Measurements from ENCODE around the gene TJP3.

DNA sequence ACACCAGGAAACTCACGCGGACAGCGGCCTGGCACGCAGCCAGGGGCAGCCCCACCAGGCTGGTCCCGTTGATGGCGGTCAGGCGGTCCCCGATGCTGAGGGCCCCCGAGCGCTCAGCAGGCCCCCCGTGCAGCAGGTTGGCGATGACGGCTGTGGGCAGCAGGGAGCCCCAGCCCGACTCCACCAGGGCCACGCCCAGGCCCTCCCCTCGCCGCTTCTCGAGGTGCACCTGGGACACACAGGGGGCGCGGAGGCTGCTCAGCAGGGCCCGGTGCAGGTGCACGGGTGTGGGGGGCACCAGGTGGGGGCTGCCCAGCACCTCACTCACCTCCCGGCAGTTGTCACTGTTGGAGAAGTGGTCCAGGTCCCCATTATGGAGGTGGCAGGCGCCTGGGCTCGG lies 44.3 kb downstream of the TJP3 start:
- TF ChIP-seq, protein P1, sequence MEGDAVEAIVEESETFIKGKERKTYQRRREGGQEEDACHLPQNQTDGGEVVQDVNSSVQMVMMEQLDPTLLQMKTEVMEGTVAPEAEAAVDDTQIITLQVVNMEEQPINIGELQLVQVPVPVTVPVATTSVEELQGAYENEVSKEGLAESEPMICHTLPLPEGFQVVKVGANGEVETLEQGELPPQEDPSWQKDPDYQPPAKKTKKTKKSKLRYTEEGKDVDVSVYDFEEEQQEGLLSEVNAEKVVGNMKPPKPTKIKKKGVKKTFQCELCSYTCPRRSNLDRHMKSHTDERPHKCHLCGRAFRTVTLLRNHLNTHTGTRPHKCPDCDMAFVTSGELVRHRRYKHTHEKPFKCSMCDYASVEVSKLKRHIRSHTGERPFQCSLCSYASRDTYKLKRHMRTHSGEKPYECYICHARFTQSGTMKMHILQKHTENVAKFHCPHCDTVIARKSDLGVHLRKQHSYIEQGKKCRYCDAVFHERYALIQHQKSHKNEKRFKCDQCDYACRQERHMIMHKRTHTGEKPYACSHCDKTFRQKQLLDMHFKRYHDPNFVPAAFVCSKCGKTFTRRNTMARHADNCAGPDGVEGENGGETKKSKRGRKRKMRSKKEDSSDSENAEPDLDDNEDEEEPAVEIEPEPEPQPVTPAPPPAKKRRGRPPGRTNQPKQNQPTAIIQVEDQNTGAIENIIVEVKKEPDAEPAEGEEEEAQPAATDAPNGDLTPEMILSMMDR (conservative IDR thresholded peaks at IDR 0.05; ENCODE audit: low read depth, low read length): no peak
- no peak for TF ChIP-seq EZH2 (IDR thresholded peaks at IDR 0.05; ENCODE audit: borderline replicate concordance, low read depth, low read length, poor library complexity, severe bottlenecking)
